IMR-90 (cell line): ENCODE data around the gene ERCC3. TPM values are rescaled to one million over a fixed set of nuclear protein-coding genes. Genes with fewer than 3 reads are reported as not detected.

Experiments
- ATAC-seq: fragments of 200-7000 bp; cut with Tn5 transposase; 2 replicates; pipeline ENCODE4 v1.9.1; 2020; ENCODE audit warnings: low read depth, mild to moderate bottlenecking, moderate library complexity
- BruUV-seq: library from RNA; stranded (reverse); fragments of 400-500 nt; replicated peaks from 2 replicates; lab custom pipeline; 2021; lab: Mats Ljungman, UMichigan
- CTCF ChIA-PET: fragments of 300-600 bp; formaldehyde crosslinking; extraction: SDS; loops from one replicate; lab custom pipeline; 2021; ENCODE audit warnings: antibody characterized with exemption; lab: Yijun Ruan, JAX
- POLR2A ChIA-PET: fragments of 300-600 bp; sonication (Branson Sonifier 250); formaldehyde crosslinking; loops from one replicate; lab custom pipeline; 2022; ENCODE audit warnings: antibody characterized with exemption; ENCODE audit not compliant: unreplicated experiment; lab: Charles Lee
- DNase-seq: peaks from one replicate; pipeline ENCODE4 v3.0.0; 2013
- H2AFZ ChIP-seq: replicated peaks from 2 replicates; pipeline ENCODE3; 2013; ENCODE audit warnings: low read length, mild to moderate bottlenecking; ENCODE audit not compliant: poor library complexity
- H2AK5ac ChIP-seq: 2 replicates; pipeline ENCODE4 v1.6.1; 2013; ENCODE audit warnings: low read depth, low read length, inconsistent platforms
- H2AK9ac ChIP-seq: replicated peaks from 2 replicates; pipeline ENCODE3; 2013; ENCODE audit warnings: mild to moderate bottlenecking, low read depth, low read length, moderate library complexity; ENCODE audit not compliant: poor library complexity
- H2BK120ac ChIP-seq: 2 replicates; pipeline ENCODE4 v1.6.1; 2013; ENCODE audit warnings: low read depth, low read length, inconsistent platforms
- H2BK15ac ChIP-seq: 3 replicates; pipeline ENCODE4 v1.6.1; 2013; ENCODE audit warnings: low read depth, low read length, inconsistent platforms
- H2BK20ac ChIP-seq: 2 replicates; pipeline ENCODE4 v1.6.1; 2013; ENCODE audit warnings: low read depth, mild to moderate bottlenecking, inconsistent platforms, low read length, moderate library complexity
- H2BK5ac ChIP-seq: 2 replicates; pipeline ENCODE4 v1.6.1; 2013; ENCODE audit warnings: mild to moderate bottlenecking, low read depth, low read length, inconsistent platforms; ENCODE audit not compliant: poor library complexity, severe bottlenecking
- H3K14ac ChIP-seq: replicated peaks from 2 replicates; pipeline ENCODE4 v1.6.1; 2013; ENCODE audit warnings: low read depth, low read length, inconsistent platforms
- H3K18ac ChIP-seq: 2 replicates; pipeline ENCODE4 v1.6.1; 2013; ENCODE audit warnings: low read depth, low read length, control low read depth
- H3K23ac ChIP-seq: 2 replicates; pipeline ENCODE4 v1.6.1; 2013; ENCODE audit warnings: low read depth, low read length, inconsistent platforms
- H3K27ac ChIP-seq: 2 replicates; pipeline ENCODE4 v1.5.1; 2013; ENCODE audit warnings: mild to moderate bottlenecking, control low read depth, low read length; ENCODE audit not compliant: insufficient read depth
- H3K27me3 ChIP-seq: 2 replicates; pipeline ENCODE4 v1.6.1; 2013; ENCODE audit warnings: low read length; ENCODE audit not compliant: control insufficient read depth, insufficient read depth
- H3K36me3 ChIP-seq: 2 replicates; pipeline ENCODE4 v1.6.1; 2013; ENCODE audit warnings: low read length, mixed read lengths; ENCODE audit not compliant: control insufficient read depth, insufficient read depth
- H3K4ac ChIP-seq: 2 replicates; pipeline ENCODE4 v1.6.1; 2013; ENCODE audit warnings: low read depth, low read length, inconsistent platforms
- H3K4me1 ChIP-seq: 2 replicates; pipeline ENCODE4 v1.6.1; 2013; ENCODE audit warnings: low read length, mixed read lengths; ENCODE audit not compliant: control insufficient read depth, insufficient read depth
- H3K4me2 ChIP-seq: 2 replicates; pipeline ENCODE4 v1.6.1; 2013; ENCODE audit warnings: low read depth, mild to moderate bottlenecking, control low read depth, low read length, moderate library complexity
- H3K4me3 ChIP-seq: 2 replicates; pipeline ENCODE4 v1.5.1; 2013; ENCODE audit warnings: low read depth, mild to moderate bottlenecking, control low read depth, low read length, moderate library complexity; ENCODE audit not compliant: insufficient read depth
- H3K56ac ChIP-seq: 2 replicates; pipeline ENCODE4 v1.6.1; 2013; ENCODE audit warnings: low read length, inconsistent platforms; ENCODE audit not compliant: insufficient read depth; ENCODE audit errors: extremely low read depth
- H3K79me1 ChIP-seq, 2 experiments: 2 replicates each; pipeline ENCODE4 v1.6.1; 2013; ENCODE audit warnings: low read length in 2 of 2, inconsistent platforms in 1 of 2, low read depth in 1 of 2
- H3K9ac ChIP-seq: 2 replicates; pipeline ENCODE4 v1.6.1; 2013; ENCODE audit warnings: low read depth, low read length, control low read depth
- H3K9me1 ChIP-seq: 2 replicates; pipeline ENCODE4 v1.6.1; 2013; ENCODE audit warnings: low read length, inconsistent platforms; ENCODE audit not compliant: insufficient read depth
- H3K9me3 ChIP-seq: 2 replicates; pipeline ENCODE4 v1.6.1; 2013; ENCODE audit warnings: low read length; ENCODE audit not compliant: control insufficient read depth, insufficient read depth
- H4K20me1 ChIP-seq: 2 replicates; pipeline ENCODE4 v1.6.1; 2013; ENCODE audit warnings: low read length, inconsistent platforms; ENCODE audit not compliant: insufficient read depth
- H4K5ac ChIP-seq: 2 replicates; pipeline ENCODE4 v1.6.1; 2013; ENCODE audit warnings: mild to moderate bottlenecking, low read depth, low read length, control low read depth
- H4K8ac ChIP-seq, 2 experiments: 2 replicates each; pipeline ENCODE4 v1.6.1; 2013; ENCODE audit warnings: low read depth in 2 of 2, low read length in 2 of 2, control low read depth in 1 of 2, inconsistent platforms in 1 of 2
- H4K91ac ChIP-seq: 2 replicates; pipeline ENCODE4 v1.6.1; 2013; ENCODE audit warnings: low read depth, low read length, inconsistent platforms; ENCODE audit not compliant: insufficient read depth
- BHLHE40 ChIP-seq: fragments of 150-350 bp; IDR thresholded peaks from 2 replicates; pipeline ENCODE4 v1.6.1; 2016; ENCODE audit warnings: mild to moderate bottlenecking, low read depth, low read length
- CEBPB ChIP-seq: IDR thresholded peaks from 2 replicates; pipeline ENCODE4 v1.6.1; 2012; ENCODE audit warnings: low read depth, low read length, improper control_type of control experiment
- CHD1 ChIP-seq: IDR thresholded peaks from 2 replicates; pipeline ENCODE4 v1.6.1; 2012; ENCODE audit warnings: low read depth, low read length, improper control_type of control experiment
- CTCF ChIP-seq: conservative IDR thresholded peaks from 2 replicates; pipeline ENCODE4 v1.5.1; 2012; ENCODE audit warnings: mild to moderate bottlenecking, low read depth, low read length, improper control_type of control experiment
- ELK1 ChIP-seq: fragments of 150-350 bp; IDR thresholded peaks from 2 replicates; pipeline ENCODE4 v1.6.1; 2016; ENCODE audit warnings: low read depth, mild to moderate bottlenecking, low read length, moderate library complexity, borderline replicate concordance
- FOS ChIP-seq: fragments of 150-350 bp; IDR thresholded peaks from 2 replicates; pipeline ENCODE4 v1.6.1; 2016; ENCODE audit warnings: low read depth, low read length
- MAFK ChIP-seq: IDR thresholded peaks from 2 replicates; pipeline ENCODE4 v1.6.1; 2012; ENCODE audit warnings: low read depth, low read length, improper control_type of control experiment
- MAZ ChIP-seq: IDR thresholded peaks from 2 replicates; pipeline ENCODE4 v1.6.1; 2012; ENCODE audit warnings: low read depth, mild to moderate bottlenecking, low read length, improper control_type of control experiment, moderate library complexity, borderline replicate concordance
- MXI1 ChIP-seq: IDR thresholded peaks from 2 replicates; pipeline ENCODE4 v1.6.1; 2012; ENCODE audit warnings: low read depth, mild to moderate bottlenecking, low read length, moderate library complexity, borderline replicate concordance
- NFE2L2 ChIP-seq: fragments of 150-350 bp; IDR thresholded peaks from 2 replicates; pipeline ENCODE4 v1.6.1; 2016; ENCODE audit warnings: low read depth, mild to moderate bottlenecking, low read length
- POLR2A ChIP-seq: IDR thresholded peaks from 2 replicates; pipeline ENCODE4 v1.6.1; 2012; ENCODE audit warnings: mild to moderate bottlenecking, low read depth, low read length
- RAD21 ChIP-seq: IDR thresholded peaks from 2 replicates; pipeline ENCODE4 v1.6.1; 2012; ENCODE audit warnings: low read length, improper control_type of control experiment
- RCOR1 ChIP-seq: IDR thresholded peaks from 2 replicates; pipeline ENCODE4 v1.6.1; 2012; ENCODE audit warnings: mild to moderate bottlenecking, low read length, improper control_type of control experiment; ENCODE audit not compliant: insufficient replicate concordance
- RFX5 ChIP-seq: IDR thresholded peaks from 2 replicates; pipeline ENCODE4 v1.8.0; 2012; ENCODE audit warnings: low read depth, mild to moderate bottlenecking, low read length, moderate library complexity
- SMC3 ChIP-seq: fragments of 150-350 bp; IDR thresholded peaks from 2 replicates; pipeline ENCODE4 v1.6.1; 2016; ENCODE audit warnings: low read depth, mild to moderate bottlenecking, antibody characterized with exemption, low read length, moderate library complexity
- USF2 ChIP-seq: fragments of 150-350 bp; IDR thresholded peaks from 2 replicates; pipeline ENCODE4 v1.6.1; 2017; ENCODE audit warnings: mild to moderate bottlenecking, antibody characterized with exemption, low read length, low read depth
- WGBS, 2 experiments: methylation state at CpG; one replicate each; pipeline versions ENCODE4 v1.1.5 to v1.1.7; 2013; ENCODE audit warnings: missing lambda C conversion rate in 2 of 2; ENCODE audit not compliant: insufficient read length in 1 of 2; ENCODE audit errors: extremely low coverage in 2 of 2; 5-methylcytosine and 5-hydroxymethylcytosine counted together
- dilution Hi-C: fragments of 300-500 bp; cut with HindIII; formaldehyde crosslinking; loops from one replicate; pipeline ENCODE4 v1.14.3; 2018; ENCODE audit warnings: low sequenced_read_pairs; ENCODE audit not compliant: unreplicated experiment
- in situ Hi-C: fragments of 300-500 bp; cut with MboI; formaldehyde crosslinking; loops from 3 replicates; pipeline ENCODE4 v1.14.3; 2019; ENCODE audit warnings: low sequenced_read_pairs, inconsistent platforms, mixed read lengths
- intact Hi-C: fragments of 100-400 bp; cut with micrococcal nuclease; formaldehyde crosslinking; loops from 2 replicates; pipeline ENCODE4 v1.10.0; 2022
- polyA plus RNA-seq, 3 experiments: library from polyadenylated mRNA; depleted of rRNA; stranded (reverse); fragments of >200 nt; gene quantifications; 2 replicates each; pipeline ENCODE4 v1.2.3, GENCODE V29; 2012; ENCODE audit warnings: low replicate concordance in 1 of 3
- total RNA-seq: library from RNA; depleted of rRNA; stranded (reverse); fragments of >200 nt; gene quantifications from 2 replicates; pipeline ENCODE4 v1.2.3, GENCODE V29; 2012

The ERCC3 gene
- total and polyA plus RNA-seq, 2 of the 4 experiments (the other 2 are of a cell fraction): 43.2 to 52.0 TPM

GRCh38 chr2:127305990-127306585, 12.1 kb upstream of the ERCC3 start:
- intact Hi-C loops: no loop called here
- Histone ChIP-seq H2AK5ac (no peak overlapping the region), H2BK5ac (no peak overlapping the region), H3K9ac (no peak overlapping the region), H3K4me2 (no peak overlapping the region), H2BK120ac (no peak overlapping the region), H3K4me3 (no peak overlapping the region), H2AFZ (no peak overlapping the region), H4K5ac (no peak overlapping the region), H3K23ac (no peak overlapping the region), H2BK20ac (no peak overlapping the region), H3K27me3 (no peaks in the 10 kb centered on the region), H4K8ac (no peak overlapping the region), H3K36me3 (peaks cover 11% of the 10 kb centered on the region), H2AK9ac (no peak overlapping the region), H3K4ac (no peak overlapping the region), H4K20me1 (no peaks in the 10 kb centered on the region), H3K56ac (no peak overlapping the region), H3K9me3 (no peaks in the 10 kb centered on the region), H3K18ac (no peak overlapping the region), H2BK15ac (no peak overlapping the region), H3K27ac (no peak overlapping the region), H3K4me1 (no peaks in the 10 kb centered on the region), H3K9me1 (0 out of 2 replicates have a peak, but pooled peaks cover 2% of the 10 kb centered on the region), H4K91ac (no peak overlapping the region), H3K79me1 (0 out of 4 replicates have a peak, but pooled peaks cover 0 to 8% of the 10 kb centered on the region in 2 experiments), H3K14ac (no peak overlapping the region)
- BruUV-seq: TSS peak; percentile 45
- ATAC-seq: no peak
- DNase-seq: no peak
- dilution Hi-C loops: no loop called here
- CTCF ChIA-PET: no interaction called here
- TF ChIP-seq RAD21 (no peak), POLR2A (no peak), CTCF (no peak), CHD1 (no peak), BHLHE40 (no peak), NFE2L2 (no peak), FOS (no peak), MAZ (no peak), MXI1 (no peak), USF2 (no peak), CEBPB (no peak), SMC3 (no peak), RCOR1 (no peak), RFX5 (no peak), ELK1 (no peak), MAFK (no peak)
- POLR2A ChIA-PET: no interaction called here
- no CpG with 5 or more reads among the region's 4 CpGs for WGBS, 2 experiments
- in situ Hi-C loops: no loop called here
